Mucosa of descending colon (tissue), 3 donors: ENCODE measurements around the gene CDS2. TPM values are rescaled to one million over a fixed set of nuclear protein-coding genes. Genes with fewer than 3 reads are reported as not detected.
A peak's percentile ranks its signal among the peaks of the same experiment; 100 is the strongest.
"Not testable (repeated sequence)": the region's sequence is repeated elsewhere in the genome, so short reads cannot be mapped to it uniquely, and the experiment has no call there.

Experiments
- ATAC-seq: fragments of 200-7000 bp; cut with Tn5 transposase; one replicate; pipeline ENCODE4 v1.9.1; 2020; ENCODE audit warnings: mild to moderate bottlenecking, moderate library complexity
- DNase-seq, 3 donors: peaks; one replicate each; pipeline ENCODE4 v3.0.0-alpha.2; 2020
- H3K36me3 ChIP-seq: fragments of 200-600 bp; one replicate; pipeline ENCODE4 v1.8.0; 2021; ENCODE audit warnings: low read depth, mild to moderate bottlenecking
- H3K4me1 ChIP-seq: fragments of 200-600 bp; one replicate; pipeline ENCODE4 v1.8.0; 2021; ENCODE audit warnings: low read depth, mild to moderate bottlenecking
- H3K4me3 ChIP-seq: fragments of 200-600 bp; one replicate; pipeline ENCODE4 v1.8.0; 2021; ENCODE audit warnings: mild to moderate bottlenecking
- H3K9me3 ChIP-seq: fragments of 200-600 bp; one replicate; pipeline ENCODE4 v1.8.0; 2021; ENCODE audit warnings: mild to moderate bottlenecking
- intact Hi-C, 2 donors: fragments of 100-400 bp; cut with DNase I in 1 of 2; cut with micrococcal nuclease in 1 of 2; formaldehyde crosslinking; loops; one replicate each; pipeline versions ENCODE4 v1.11.0 to v1.11.1; 2022; cut with DNase I, micrococcal nuclease
- total RNA-seq, 3 donors: library from RNA; stranded (reverse); fragmentation: NEBNext Ultra II Directional in 2 of 3; extraction: Animal tissue kit (Norgen Biotek cat#: 25700) in 2 of 3; gene quantifications; one replicate each; pipeline versions ENCODE4 v1.2.1 to v1.2.4, GENCODE V29; 2021 to 2023
- TF ChIP-seq, protein P1 (sequence below): fragments of 200-600 bp; IDR thresholded peaks from one replicate; pipeline ENCODE4 v1.8.0; 2022; ENCODE audit warnings: antibody characterized with exemption, mild to moderate bottlenecking
- donor health status: DM: no; HTN: no; CAD: no; lungs with moderate emphysema.
- donor health status: DM: no; HTN: no; CAD: no.
- donor health status: DM: no; HTN: yes; CAD: no.

The CDS2 gene
- total RNA-seq, 3 donors from 2014 or later: 37.9 to 59.5 (median 39.6) TPM

DNA sequence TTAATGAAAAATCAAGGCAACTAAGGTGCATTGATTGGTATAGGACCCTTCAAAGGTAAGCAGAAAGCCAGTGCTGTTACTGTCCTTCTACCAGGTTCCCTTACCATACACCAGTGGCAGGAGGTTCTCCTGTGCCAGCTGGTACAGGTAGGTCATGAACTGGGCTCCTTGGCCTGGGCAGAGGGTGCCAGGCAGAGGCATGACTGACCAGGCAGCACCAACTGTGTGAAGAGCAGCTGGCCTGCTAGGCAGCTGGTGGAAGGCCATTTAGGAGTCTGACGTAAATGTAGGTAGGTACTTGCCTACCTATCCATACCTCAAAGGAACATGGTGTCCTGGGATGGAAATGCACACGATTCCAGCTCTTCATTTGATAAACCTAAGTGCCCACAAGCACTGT lies 30.3 kb upstream of the CDS2 start:
- H3K4me3 ChIP-seq: no peak overlapping the region
- DNase-seq: no peak
- ATAC-seq: no peak
- TF ChIP-seq, protein P1, sequence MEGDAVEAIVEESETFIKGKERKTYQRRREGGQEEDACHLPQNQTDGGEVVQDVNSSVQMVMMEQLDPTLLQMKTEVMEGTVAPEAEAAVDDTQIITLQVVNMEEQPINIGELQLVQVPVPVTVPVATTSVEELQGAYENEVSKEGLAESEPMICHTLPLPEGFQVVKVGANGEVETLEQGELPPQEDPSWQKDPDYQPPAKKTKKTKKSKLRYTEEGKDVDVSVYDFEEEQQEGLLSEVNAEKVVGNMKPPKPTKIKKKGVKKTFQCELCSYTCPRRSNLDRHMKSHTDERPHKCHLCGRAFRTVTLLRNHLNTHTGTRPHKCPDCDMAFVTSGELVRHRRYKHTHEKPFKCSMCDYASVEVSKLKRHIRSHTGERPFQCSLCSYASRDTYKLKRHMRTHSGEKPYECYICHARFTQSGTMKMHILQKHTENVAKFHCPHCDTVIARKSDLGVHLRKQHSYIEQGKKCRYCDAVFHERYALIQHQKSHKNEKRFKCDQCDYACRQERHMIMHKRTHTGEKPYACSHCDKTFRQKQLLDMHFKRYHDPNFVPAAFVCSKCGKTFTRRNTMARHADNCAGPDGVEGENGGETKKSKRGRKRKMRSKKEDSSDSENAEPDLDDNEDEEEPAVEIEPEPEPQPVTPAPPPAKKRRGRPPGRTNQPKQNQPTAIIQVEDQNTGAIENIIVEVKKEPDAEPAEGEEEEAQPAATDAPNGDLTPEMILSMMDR: no peak
- H3K4me1 ChIP-seq: peaks cover 2% of the 10 kb centered on the region
- H3K9me3 ChIP-seq: no peaks in the 10 kb centered on the region
- intact Hi-C loops: no loop called here
- no peaks in the 10 kb centered on the region for H3K36me3 ChIP-seq

DNA sequence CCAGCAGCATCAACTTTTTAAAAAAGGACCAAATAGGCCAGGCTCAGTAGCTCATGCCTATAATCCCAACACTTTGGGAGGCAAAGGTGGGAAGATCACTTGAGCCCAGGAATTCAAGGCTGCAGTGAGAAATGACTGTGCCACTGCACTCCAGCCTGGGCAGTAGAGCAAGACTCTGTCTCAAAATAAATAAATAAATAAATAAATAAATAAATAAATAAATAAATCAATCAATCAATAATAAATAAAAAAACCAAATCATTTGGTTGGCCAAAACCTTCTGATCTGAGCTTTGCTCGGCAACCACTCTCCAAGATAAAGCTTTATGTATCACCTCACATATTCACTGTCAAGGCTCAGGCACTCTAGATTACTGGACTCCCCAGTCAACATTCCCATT lies 27.8 kb upstream of the CDS2 start:
- H3K36me3 ChIP-seq, intact Hi-C loops, H3K4me3 ChIP-seq, H3K4me1 ChIP-seq, DNase-seq, ATAC-seq, H3K9me3 ChIP-seq: not testable (repeated sequence)

DNA sequence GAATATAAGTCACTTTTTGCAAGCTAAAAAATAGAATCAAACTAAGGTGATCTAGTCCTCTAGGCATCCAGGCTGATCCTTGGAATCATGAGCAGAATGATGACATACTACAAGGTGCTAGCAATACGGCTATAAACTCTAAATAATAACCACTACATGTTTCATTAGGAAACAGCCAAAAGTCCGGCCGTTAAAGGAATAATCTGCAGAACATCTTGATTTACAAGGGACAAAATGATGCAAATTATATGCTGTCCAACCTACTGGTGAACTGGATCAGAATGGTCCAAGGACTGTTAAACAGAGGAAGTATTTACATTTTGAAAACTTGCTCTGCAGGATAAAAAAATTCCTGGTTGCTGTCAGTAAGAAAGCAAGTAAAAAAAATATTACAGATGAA lies 26.9 kb upstream of the CDS2 start:
- ATAC-seq, H3K4me3 ChIP-seq, DNase-seq, H3K4me1 ChIP-seq, H3K36me3 ChIP-seq, H3K9me3 ChIP-seq: not testable (repeated sequence)
- intact Hi-C loops: loop anchor here in 1 of 2 donors (2.0 kb wide), 1 partner anchor 43 kb away; no protein-coding TSS in a partner anchor

DNA sequence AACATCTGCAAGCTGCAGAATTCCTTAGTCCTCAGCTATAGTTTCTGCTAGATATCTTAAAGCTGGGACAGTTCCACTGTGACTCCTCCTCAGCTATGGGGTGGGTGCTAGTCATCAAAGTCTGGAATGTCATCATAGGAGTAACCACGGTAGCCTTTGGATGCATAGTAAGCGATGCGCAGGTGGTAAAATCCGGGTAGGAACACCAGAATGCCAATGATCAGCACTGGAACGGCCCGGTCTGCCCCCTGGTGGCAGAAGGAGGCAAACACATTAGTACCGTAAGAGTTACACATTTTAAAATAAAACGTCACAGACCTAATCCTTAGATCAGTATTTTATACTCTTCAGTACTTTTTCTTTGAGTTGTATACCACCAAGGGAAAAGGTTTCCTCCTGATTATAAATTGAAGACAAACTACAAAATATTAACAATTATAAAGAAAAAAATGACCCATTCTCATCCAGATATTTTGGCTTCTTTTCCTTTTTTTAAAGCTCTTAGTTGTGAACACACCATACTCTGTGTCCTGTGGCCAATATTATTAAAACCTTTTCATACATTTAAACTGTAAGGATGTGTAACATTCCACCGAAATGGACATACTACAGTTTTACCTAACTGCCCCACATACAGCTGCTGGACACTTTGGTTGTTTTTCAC lies 26.0 kb upstream of the CDS2 start:
- intact Hi-C loops: loop anchor here in 1 of 2 donors (2.0 kb wide), 1 partner anchor 44 kb away; no protein-coding TSS in a partner anchor
- Histone ChIP-seq H3K36me3 (no peaks in the 10 kb centered on the region), H3K4me1 (no peaks in the 10 kb centered on the region), H3K9me3 (no peaks in the 10 kb centered on the region), H3K4me3 (no peak overlapping the region)
- TF ChIP-seq, protein P1: peak; percentile 67
- ATAC-seq (peak; percentile 93), DNase-seq (peak; percentile 70 to 89 (median 81))

DNA sequence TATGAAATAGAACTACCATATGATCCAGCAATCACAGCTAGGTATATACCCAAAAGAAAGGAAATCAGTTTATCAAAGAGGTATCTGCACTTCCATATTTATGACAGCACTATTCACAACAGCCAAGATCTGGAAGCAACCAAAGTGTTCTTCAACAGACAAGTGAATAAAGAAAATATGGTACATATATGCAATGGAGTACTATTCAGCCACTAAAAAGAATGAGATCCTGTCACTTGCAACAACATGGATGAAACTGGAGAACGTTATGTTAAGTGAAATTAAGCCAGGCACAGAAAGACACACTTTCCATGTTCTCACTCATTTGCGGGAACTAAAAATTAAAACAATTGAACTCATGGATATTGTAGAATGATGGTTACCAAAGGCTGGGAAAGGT lies 22.3 kb upstream of the CDS2 start:
- no peak overlapping the region for H3K4me3 ChIP-seq
- no peak for DNase-seq
- TF ChIP-seq, protein P1: no peak
- no peaks in the 10 kb centered on the region for H3K9me3 ChIP-seq
- ATAC-seq: no peak
- no peaks in the 10 kb centered on the region for H3K36me3 ChIP-seq
- no peaks in the 10 kb centered on the region for H3K4me1 ChIP-seq
- intact Hi-C loops: no loop called here

DNA sequence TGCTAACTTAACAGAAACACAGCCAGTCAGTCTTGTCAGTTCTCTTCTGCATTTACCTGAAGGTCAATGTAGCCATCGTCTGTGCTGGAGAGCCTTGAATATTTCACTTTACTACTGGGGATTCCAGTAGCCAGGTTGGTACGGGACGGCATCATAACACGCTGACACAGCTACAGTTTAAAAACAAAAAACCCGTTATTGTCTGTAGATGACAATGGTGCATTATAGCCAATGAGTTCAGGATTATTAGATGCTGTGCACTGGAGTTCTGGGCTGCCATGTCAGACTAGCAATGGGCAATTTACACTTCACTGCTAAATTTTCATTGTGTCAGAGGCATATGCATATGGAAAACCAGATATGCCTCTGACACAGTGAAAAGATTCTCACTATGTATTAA lies 17.5 kb upstream of the CDS2 start:
- intact Hi-C loops: no loop called here
- Histone ChIP-seq H3K4me1 (peaks cover 7% of the 10 kb centered on the region), H3K4me3 (no peak overlapping the region), H3K36me3 (no peaks in the 10 kb centered on the region), H3K9me3 (no peaks in the 10 kb centered on the region)
- DNase-seq: no peak
- no peak for ATAC-seq
- TF ChIP-seq, protein P1: no peak

DNA sequence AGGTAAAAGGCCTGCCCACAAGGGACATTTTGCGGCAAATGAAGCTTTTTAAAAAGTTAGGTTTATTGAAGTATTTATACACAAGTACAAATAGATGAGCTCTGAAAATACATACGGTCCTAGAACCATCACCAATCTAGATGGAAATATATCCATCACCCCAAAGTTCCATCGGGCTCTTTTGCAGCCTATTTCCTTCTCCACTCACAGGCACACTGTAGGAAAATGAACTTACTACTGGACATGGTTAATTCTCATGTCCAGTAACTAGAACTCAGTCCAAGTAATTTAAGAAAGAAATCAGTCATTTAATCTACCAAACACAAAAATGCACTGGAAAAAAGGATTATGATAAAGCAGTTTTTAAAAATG lies 13.2 kb upstream of the CDS2 start:
- H3K9me3 ChIP-seq: no peaks in the 10 kb centered on the region
- intact Hi-C loops: no loop called here
- no peaks in the 10 kb centered on the region for H3K36me3 ChIP-seq
- TF ChIP-seq, protein P1: no peak
- no peak for ATAC-seq
- no peak for DNase-seq
- peaks cover 17% of the 10 kb centered on the region for H3K4me1 ChIP-seq
- peak overlapping the region; percentile 80 for H3K4me3 ChIP-seq
